Progenitor cell of endocrine pancreas (in vitro differentiated cells): ENCODE data around the gene HSPA12A. TPM values are rescaled to one million over a fixed set of nuclear protein-coding genes. Genes with fewer than 3 reads are reported as not detected.
A peak's percentile ranks its signal among the peaks of the same experiment; 100 is the strongest.

Source experiments
- DNase-seq: peaks from one replicate; pipeline ENCODE4 v3.0.0; 2021; ENCODE audit warnings: low spot score; ENCODE audit not compliant: unreplicated experiment
- H3K27ac Mint-ChIP-seq: 2 replicates; pipeline ENCODE4 v1.8.0; 2021; ENCODE audit warnings: mild to moderate bottlenecking, moderate library complexity, mixed read lengths
- H3K27me3 Mint-ChIP-seq: 2 replicates; pipeline ENCODE4 v1.8.0; 2021; ENCODE audit warnings: mixed read lengths
- H3K36me3 Mint-ChIP-seq: 2 replicates; pipeline ENCODE4 v1.8.0; 2022; ENCODE audit warnings: mixed read lengths; ENCODE audit not compliant: insufficient read depth
- H3K4me1 Mint-ChIP-seq: 2 replicates; pipeline ENCODE4 v1.8.0; 2021; ENCODE audit warnings: low read depth, mixed read lengths
- H3K4me3 Mint-ChIP-seq: 2 replicates; pipeline ENCODE4 v1.8.0; 2021; ENCODE audit warnings: low read depth, mild to moderate bottlenecking, moderate library complexity, mixed read lengths
- H3K9me3 Mint-ChIP-seq: 2 replicates; pipeline ENCODE4 v1.8.0; 2021; ENCODE audit warnings: low read depth, mixed read lengths
- total RNA-seq: library from RNA; stranded (reverse); gene quantifications from 2 replicates; pipeline ENCODE4 v1.2.1, GENCODE V29; 2021
- TF ChIP-seq, protein P1 (sequence below): fragments of 200-600 bp; sonication (generic); IDR thresholded peaks from one replicate; pipeline ENCODE4 v1.5.0; 2021; ENCODE audit warnings: antibody characterized with exemption, mild to moderate bottlenecking; ENCODE audit not compliant: unreplicated experiment

The HSPA12A gene
- total RNA-seq, 1 donor from 2014 or later: 9.1 TPM

DNA sequence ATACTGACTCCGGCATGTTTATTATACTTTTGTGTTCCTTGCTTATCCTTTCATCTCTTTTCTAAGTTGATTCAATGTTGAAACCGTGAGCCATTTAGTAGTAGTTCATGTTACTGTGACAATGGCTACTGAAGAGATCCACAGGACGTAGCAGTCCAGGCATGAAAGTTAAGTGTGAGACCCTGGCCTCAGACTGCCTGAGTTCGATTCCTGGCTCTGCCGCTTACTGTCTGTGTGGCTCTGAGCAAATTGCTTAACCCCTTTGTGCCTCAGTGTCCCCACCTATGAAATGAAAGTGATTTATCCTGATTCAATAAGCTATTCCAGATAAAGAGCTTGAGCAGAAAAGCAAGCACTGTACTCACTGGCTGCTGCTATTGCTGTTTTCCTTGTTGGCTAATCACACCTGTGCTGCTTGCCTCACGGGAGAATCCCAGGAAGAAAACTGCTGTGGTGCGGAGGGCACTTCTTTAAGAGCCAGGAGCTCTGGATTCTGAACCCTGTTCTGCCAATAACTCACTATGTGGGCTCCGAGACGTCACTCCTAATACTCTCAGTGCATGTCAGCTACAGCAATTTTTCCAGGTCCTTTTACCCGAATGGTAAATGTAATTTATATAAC, 83.2 kb downstream of the HSPA12A start:
- Mint-ChIP-seq H3K9me3 (no peaks in the 10 kb centered on the region), H3K27me3 (no peaks in the 10 kb centered on the region), H3K36me3 (peaks cover 9% of the 10 kb centered on the region), H3K4me1 (peaks cover 5% of the 10 kb centered on the region), H3K4me3 (no peak overlapping the region), H3K27ac (no peak overlapping the region)
- TF ChIP-seq, protein P1, sequence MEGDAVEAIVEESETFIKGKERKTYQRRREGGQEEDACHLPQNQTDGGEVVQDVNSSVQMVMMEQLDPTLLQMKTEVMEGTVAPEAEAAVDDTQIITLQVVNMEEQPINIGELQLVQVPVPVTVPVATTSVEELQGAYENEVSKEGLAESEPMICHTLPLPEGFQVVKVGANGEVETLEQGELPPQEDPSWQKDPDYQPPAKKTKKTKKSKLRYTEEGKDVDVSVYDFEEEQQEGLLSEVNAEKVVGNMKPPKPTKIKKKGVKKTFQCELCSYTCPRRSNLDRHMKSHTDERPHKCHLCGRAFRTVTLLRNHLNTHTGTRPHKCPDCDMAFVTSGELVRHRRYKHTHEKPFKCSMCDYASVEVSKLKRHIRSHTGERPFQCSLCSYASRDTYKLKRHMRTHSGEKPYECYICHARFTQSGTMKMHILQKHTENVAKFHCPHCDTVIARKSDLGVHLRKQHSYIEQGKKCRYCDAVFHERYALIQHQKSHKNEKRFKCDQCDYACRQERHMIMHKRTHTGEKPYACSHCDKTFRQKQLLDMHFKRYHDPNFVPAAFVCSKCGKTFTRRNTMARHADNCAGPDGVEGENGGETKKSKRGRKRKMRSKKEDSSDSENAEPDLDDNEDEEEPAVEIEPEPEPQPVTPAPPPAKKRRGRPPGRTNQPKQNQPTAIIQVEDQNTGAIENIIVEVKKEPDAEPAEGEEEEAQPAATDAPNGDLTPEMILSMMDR: no peak
- DNase-seq: no peak

DNA sequence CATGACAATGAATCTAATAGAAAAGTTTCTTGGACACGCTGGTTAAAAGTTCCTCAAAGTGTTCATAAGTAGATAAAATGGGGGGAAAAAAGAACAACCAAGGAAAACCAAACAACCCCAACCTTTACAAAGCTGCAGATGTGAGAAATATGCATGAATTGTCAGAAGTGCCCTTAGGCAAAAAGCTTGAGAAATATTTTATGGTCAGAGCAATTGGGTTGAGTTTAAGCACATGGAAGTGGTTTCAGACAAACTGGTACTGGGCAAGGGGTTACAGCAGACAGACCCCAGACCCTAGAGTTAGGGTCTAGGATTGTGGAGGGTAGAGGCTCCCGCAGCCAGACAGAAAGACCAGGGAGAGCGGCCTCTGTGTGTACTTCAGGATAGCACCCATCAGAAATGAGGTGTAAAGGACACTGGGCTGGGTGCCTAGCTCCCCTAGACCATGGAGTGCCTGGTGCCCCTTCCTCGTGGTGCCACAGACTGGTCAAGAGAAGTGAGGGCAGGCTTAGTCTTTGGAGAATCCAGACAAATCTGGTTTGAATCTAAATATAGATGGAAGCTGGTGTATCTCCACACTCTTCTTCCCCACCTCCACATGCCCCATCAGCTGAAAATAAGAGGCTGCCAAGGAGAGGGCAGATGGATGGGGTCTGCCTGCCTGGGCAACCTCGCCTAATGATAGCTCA, 84.4 kb downstream of the HSPA12A start:
- H3K4me1 Mint-ChIP-seq: peaks cover 5% of the 10 kb centered on the region
- peaks cover 4% of the 10 kb centered on the region for H3K27me3 Mint-ChIP-seq
- no peaks in the 10 kb centered on the region for H3K9me3 Mint-ChIP-seq
- no peak overlapping the region for H3K27ac Mint-ChIP-seq
- peaks cover 4% of the 10 kb centered on the region for H3K36me3 Mint-ChIP-seq
- DNase-seq: no peak
- TF ChIP-seq, protein P1: no peak
- H3K4me3 Mint-ChIP-seq: no peak overlapping the region

DNA sequence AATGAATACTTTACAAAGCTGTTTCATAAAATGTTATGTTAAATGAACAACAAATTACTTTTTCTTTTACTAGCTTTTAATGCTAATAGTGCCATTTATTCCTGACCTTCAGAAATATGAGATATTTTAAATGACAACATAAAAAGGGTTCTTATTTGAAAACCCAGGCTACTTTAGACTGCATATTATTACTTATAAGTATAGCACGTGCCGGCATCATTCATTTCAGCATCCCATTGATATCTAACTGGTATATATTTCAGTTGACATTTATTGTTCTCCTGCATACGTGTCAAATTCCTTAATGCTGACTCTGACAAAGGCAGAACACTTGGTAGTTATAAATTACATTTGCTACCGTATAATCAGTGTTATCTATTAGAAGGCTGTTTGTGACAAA, 86.3 kb downstream of the HSPA12A start:
- TF ChIP-seq, protein P1: no peak
- no peak for DNase-seq
- no peaks in the 10 kb centered on the region for H3K36me3 Mint-ChIP-seq
- no peak overlapping the region for H3K4me3 Mint-ChIP-seq
- H3K27ac Mint-ChIP-seq: no peak overlapping the region
- peaks cover 5% of the 10 kb centered on the region for H3K4me1 Mint-ChIP-seq
- peaks cover 8% of the 10 kb centered on the region for H3K9me3 Mint-ChIP-seq
- peaks cover 4% of the 10 kb centered on the region for H3K27me3 Mint-ChIP-seq

DNA sequence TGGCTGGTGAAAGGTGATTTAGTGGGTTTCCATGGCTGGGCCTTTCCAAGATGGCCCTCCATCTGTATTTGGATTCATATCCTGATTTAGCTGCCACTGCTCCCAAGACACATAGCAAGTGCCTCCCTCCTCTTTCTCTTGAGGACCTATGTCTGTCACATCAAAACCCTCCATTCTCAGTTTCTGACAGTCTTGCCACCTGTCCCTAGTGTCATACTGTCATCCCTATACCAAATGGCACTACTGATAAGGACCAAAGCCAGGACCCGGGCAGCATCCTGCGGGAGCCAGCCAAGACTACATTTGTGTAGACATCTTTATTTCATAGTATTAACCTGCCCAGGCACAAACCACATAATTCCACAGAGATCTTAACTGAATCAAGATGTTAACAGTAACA, 86.8 kb downstream of the HSPA12A start:
- Mint-ChIP-seq H3K36me3 (no peaks in the 10 kb centered on the region), H3K4me1 (peaks cover 2% of the 10 kb centered on the region), H3K27ac (no peak overlapping the region), H3K27me3 (peaks cover 4% of the 10 kb centered on the region), H3K4me3 (no peak overlapping the region), H3K9me3 (peaks cover 13% of the 10 kb centered on the region)
- DNase-seq: no peak
- TF ChIP-seq, protein P1: no peak

DNA sequence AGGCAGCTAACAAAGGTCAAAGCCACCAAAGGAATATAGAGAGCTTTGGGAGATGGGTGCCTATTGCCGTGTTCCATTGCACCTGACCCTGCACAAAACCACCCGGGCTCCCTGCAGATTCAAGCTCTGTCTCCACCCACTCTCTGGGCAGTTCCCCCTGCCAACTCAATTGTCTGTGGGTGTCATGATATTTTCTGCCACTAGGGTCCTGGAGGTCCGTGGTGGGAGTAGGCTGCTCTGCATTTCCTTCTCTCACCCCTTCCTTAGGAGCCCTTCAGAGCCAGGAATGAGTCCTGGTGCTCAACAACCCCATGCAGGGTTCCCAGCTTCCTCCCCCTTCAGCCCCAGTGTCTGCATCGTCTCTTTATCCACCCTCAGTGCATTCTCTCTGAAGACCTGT, 87.5 kb downstream of the HSPA12A start:
- TF ChIP-seq, protein P1: peak; percentile 49
- Mint-ChIP-seq H3K36me3 (no peaks in the 10 kb centered on the region), H3K9me3 (peaks cover 19% of the 10 kb centered on the region), H3K4me3 (no peak overlapping the region), H3K27ac (no peak overlapping the region), H3K4me1 (no peaks in the 10 kb centered on the region), H3K27me3 (peaks cover 4% of the 10 kb centered on the region)
- DNase-seq: no peak
